Esophagus squamous epithelium (tissue), 4 donors: Measurements from ENCODE around the gene SKAP1.

Experiments used
- POLR2A ChIP-seq, 4 donors: fragments of 450-650 bp; IDR thresholded peaks; one replicate each; pipeline ENCODE4 v1.6.1; 2017; ENCODE audit warnings: antibody characterized with exemption in 4 of 4, mild to moderate bottlenecking in 4 of 4, moderate library complexity in 3 of 4
- TF ChIP-seq, protein P1 (sequence below), 6 experiments: fragments of 450-650 bp in 4 of 6; fragments of 200-600 bp in 2 of 6; sonication (generic) in 2 of 6; IDR thresholded peaks; one replicate each; pipeline ENCODE4 v1.5.1; 2016 to 2019; ENCODE audit warnings: antibody characterized with exemption in 6 of 6, mild to moderate bottlenecking in 4 of 6, moderate library complexity in 4 of 6

DNA sequence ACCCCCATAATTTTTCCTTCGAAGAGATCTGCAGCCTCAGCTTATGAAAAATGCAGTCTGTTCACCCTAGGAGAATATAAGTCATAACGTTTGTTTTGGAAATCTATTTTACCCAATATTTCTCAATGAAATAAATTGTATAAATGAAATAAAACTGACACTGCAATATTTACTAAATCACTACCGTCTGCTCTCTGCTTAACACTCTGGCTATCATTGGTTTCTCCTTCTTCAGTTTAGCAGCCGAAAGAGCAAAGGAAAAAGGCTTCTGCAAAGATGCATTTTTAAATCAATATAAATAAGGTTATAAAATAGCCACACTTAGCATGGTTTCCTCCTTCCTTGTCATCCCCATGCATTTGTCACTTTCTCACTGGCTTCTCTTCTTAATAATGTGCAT is 174.3 kb downstream of the SKAP1 start:
- TF ChIP-seq, protein P1, sequence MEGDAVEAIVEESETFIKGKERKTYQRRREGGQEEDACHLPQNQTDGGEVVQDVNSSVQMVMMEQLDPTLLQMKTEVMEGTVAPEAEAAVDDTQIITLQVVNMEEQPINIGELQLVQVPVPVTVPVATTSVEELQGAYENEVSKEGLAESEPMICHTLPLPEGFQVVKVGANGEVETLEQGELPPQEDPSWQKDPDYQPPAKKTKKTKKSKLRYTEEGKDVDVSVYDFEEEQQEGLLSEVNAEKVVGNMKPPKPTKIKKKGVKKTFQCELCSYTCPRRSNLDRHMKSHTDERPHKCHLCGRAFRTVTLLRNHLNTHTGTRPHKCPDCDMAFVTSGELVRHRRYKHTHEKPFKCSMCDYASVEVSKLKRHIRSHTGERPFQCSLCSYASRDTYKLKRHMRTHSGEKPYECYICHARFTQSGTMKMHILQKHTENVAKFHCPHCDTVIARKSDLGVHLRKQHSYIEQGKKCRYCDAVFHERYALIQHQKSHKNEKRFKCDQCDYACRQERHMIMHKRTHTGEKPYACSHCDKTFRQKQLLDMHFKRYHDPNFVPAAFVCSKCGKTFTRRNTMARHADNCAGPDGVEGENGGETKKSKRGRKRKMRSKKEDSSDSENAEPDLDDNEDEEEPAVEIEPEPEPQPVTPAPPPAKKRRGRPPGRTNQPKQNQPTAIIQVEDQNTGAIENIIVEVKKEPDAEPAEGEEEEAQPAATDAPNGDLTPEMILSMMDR (IDR thresholded peaks at IDR 0.05) = no peak
- TF ChIP-seq POLR2A (IDR thresholded peaks at IDR 0.05) = no peak
